Right lobe of liver (tissue), 6 donors: Measurements from ENCODE around the gene COIL. TPM values are rescaled to one million over a fixed set of nuclear protein-coding genes. Genes with fewer than 3 reads are reported as not detected.

Source experiments
- ATAC-seq, 4 donors: fragments of 200-7000 bp; cut with Tn5 transposase; one replicate each; pipeline ENCODE4 v1.9.1; 2020; ENCODE audit warnings: mild to moderate bottlenecking in 4 of 4, moderate library complexity in 4 of 4
- DNase-seq, 3 donors: peaks; one replicate each; pipeline ENCODE4 v3.0.0-alpha.2; 2020
- H3K27ac ChIP-seq, 3 donors: fragments of 200-600 bp; one replicate each; pipeline ENCODE4 v1.8.0; 2022
- H3K27me3 ChIP-seq, 2 donors: fragments of 200-600 bp; one replicate each; pipeline ENCODE4 v1.8.0; 2022
- H3K36me3 ChIP-seq, 4 donors: fragments of 200-600 bp; sonication (generic) in 1 of 4; one replicate each; pipeline versions ENCODE4 v1.5.1 to v1.8.0; 2017 to 2022; ENCODE audit warnings: control low read depth in 1 of 4
- H3K4me1 ChIP-seq, 4 donors: fragments of 200-600 bp; sonication (generic) in 1 of 4; one replicate each; pipeline versions ENCODE4 v1.5.1 to v1.8.0; 2017 to 2022; ENCODE audit warnings: control low read depth in 1 of 4
- H3K4me3 ChIP-seq, 3 donors: fragments of 200-600 bp; one replicate each; pipeline ENCODE4 v1.8.0; 2022
- H3K9me3 ChIP-seq, 4 donors: fragments of 200-600 bp; sonication (generic) in 1 of 4; one replicate each; pipeline versions ENCODE4 v1.5.1 to v1.8.0; 2017 to 2022; ENCODE audit warnings: control low read depth in 1 of 4
- POLR2A ChIP-seq: fragments of 450-650 bp; IDR thresholded peaks from one replicate; pipeline ENCODE4 v1.6.1; 2017; ENCODE audit warnings: antibody characterized with exemption, mild to moderate bottlenecking
- WGBS: methylation state at CpG from one replicate; pipeline ENCODE4 v1.1.6; 2018; ENCODE audit warnings: low coverage, low lambda C conversion rate; ENCODE audit not compliant: insufficient coverage; ENCODE audit errors: missing lambda C conversion rate; 5-methylcytosine and 5-hydroxymethylcytosine counted together
- intact Hi-C, 2 donors: fragments of 100-400 bp; cut with DNase I; formaldehyde crosslinking; loops; one replicate each; pipeline versions ENCODE4 v1.11.2 to v1.14.1; 2022
- total RNA-seq, 6 experiments: library from RNA; depleted of rRNA in 2 of 6; stranded (reverse); fragments of >200 nt in 2 of 6; fragmentation: NEBNext Ultra II Directional in 3 of 6; extraction: Animal tissue kit (Norgen Biotek cat#: 25700) in 3 of 6; gene quantifications; one replicate each; pipeline versions ENCODE4 v1.1.0 to v1.2.4, GENCODE V29; 2016 to 2023
- TF ChIP-seq, protein P1 (sequence below), 4 donors: fragments of 200-600 bp in 3 of 4; fragments of 450-650 bp in 1 of 4; IDR thresholded peaks; one replicate each; pipeline versions ENCODE4 v1.5.1 to v1.8.0; 2016 to 2022; ENCODE audit warnings: antibody characterized with exemption in 4 of 4, mild to moderate bottlenecking in 2 of 4
- donor health status: DM: no; HTN: yes; CAD: no.
- donor health status: DM: no; HTN: no; CAD: no.
- donor health status: DM: no; HTN: no; CAD: no.
- donor health status: DM: no; HTN: yes; CAD: no.
- donor health status: DM: no; HTN: yes; CAD: no.

COIL gene
- total RNA-seq, 6 experiments from 2014 or later, result 5.5 to 7.1 (median 6.5) TPM

- H3K27ac ChIP-seq, result no peak overlapping the region
- intact Hi-C loops, result no loop called here
- TF ChIP-seq, protein P1, sequence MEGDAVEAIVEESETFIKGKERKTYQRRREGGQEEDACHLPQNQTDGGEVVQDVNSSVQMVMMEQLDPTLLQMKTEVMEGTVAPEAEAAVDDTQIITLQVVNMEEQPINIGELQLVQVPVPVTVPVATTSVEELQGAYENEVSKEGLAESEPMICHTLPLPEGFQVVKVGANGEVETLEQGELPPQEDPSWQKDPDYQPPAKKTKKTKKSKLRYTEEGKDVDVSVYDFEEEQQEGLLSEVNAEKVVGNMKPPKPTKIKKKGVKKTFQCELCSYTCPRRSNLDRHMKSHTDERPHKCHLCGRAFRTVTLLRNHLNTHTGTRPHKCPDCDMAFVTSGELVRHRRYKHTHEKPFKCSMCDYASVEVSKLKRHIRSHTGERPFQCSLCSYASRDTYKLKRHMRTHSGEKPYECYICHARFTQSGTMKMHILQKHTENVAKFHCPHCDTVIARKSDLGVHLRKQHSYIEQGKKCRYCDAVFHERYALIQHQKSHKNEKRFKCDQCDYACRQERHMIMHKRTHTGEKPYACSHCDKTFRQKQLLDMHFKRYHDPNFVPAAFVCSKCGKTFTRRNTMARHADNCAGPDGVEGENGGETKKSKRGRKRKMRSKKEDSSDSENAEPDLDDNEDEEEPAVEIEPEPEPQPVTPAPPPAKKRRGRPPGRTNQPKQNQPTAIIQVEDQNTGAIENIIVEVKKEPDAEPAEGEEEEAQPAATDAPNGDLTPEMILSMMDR (IDR thresholded peaks at IDR 0.05), result no peak
- no peak for TF ChIP-seq POLR2A
- DNase-seq, result no peak
- no peak overlapping the region for H3K4me3 ChIP-seq
- no peaks in the 10 kb centered on the region for H3K4me1 ChIP-seq
- no peaks in the 10 kb centered on the region for H3K9me3 ChIP-seq
- H3K36me3 ChIP-seq, result peaks cover 0 to 30% (median 0%) of the 10 kb centered on the region in 4 donors
- no peaks in the 10 kb centered on the region for H3K27me3 ChIP-seq
- WGBS, result 81% methylated on average over 5 of the region's 7 CpGs
- no peak for ATAC-seq
Measured at GRCh38 chr17:57001541-57001940, 40.7 kb upstream of the COIL start.

GRCh38 chr17:56997313-56997712 is 36.5 kb upstream of the COIL start:
- no peak for DNase-seq
- Histone ChIP-seq H3K27me3 (no peaks in the 10 kb centered on the region), H3K4me1 (no peaks in the 10 kb centered on the region), H3K36me3 (peaks cover 0 to 43% (median 0%) of the 10 kb centered on the region in 4 donors), H3K4me3 (no peak overlapping the region), H3K9me3 (no peaks in the 10 kb centered on the region), H3K27ac (no peak overlapping the region)
- ATAC-seq, result no peak
- TF ChIP-seq POLR2A, result no peak
- TF ChIP-seq, protein P1 (IDR thresholded peaks at IDR 0.05), result no peak
- 94% methylated on average over 2 of the region's 2 CpGs for WGBS
- intact Hi-C loops, result no loop called here

DNA sequence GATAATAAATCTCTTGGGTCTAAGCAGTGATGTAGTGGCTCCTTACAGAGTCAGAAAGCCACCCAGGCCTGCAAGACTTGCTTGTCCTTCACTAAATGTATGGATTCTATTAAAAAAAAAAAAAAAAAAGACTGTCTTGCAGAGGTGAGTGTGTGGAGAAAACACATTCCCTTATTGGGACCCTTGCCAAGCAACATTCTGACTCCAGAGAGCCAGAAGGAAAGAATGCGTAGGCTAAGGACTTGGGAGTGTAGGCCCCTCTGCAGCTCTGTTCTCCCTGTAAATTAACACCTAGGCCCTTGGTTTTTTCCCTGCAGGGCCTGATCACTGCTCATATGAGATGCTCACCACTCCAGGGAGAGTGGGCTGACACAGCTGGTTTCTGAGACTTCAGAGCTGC is 34.9 kb upstream of the COIL start:
- DNase-seq, result no peak
- no peak overlapping the region for H3K4me3 ChIP-seq
- TF ChIP-seq, protein P1 (IDR thresholded peaks at IDR 0.05), result no peak
- no peak for TF ChIP-seq POLR2A
- H3K36me3 ChIP-seq, result peaks cover 0 to 34% (median 0%) of the 10 kb centered on the region in 4 donors
- H3K27me3 ChIP-seq, result no peaks in the 10 kb centered on the region
- no peak for ATAC-seq
- H3K4me1 ChIP-seq, result no peaks in the 10 kb centered on the region
- intact Hi-C loops, result no loop called here
- WGBS, result 100% methylated on average over 1 of the region's 1 CpG
- no peaks in the 10 kb centered on the region for H3K9me3 ChIP-seq
- no peak overlapping the region for H3K27ac ChIP-seq

GRCh38 chr17:56994009-56994792 is 33.4 kb upstream of the COIL start:
- WGBS, result 92% methylated on average over 1 of the region's 4 CpGs
- Histone ChIP-seq H3K27ac (no peak overlapping the region), H3K4me3 (no peak overlapping the region), H3K36me3 (peaks cover 0 to 34% (median 0%) of the 10 kb centered on the region in 4 donors), H3K27me3 (no peaks in the 10 kb centered on the region), H3K4me1 (no peaks in the 10 kb centered on the region), H3K9me3 (no peaks in the 10 kb centered on the region)
- ATAC-seq, result no peak
- intact Hi-C loops, result no loop called here
- no peak for TF ChIP-seq POLR2A
- TF ChIP-seq, protein P1 (IDR thresholded peaks at IDR 0.05), result no peak
- no peak for DNase-seq
